HG02885 (cell line): ENCODE data around the gene USH1G.
"Not testable (repeated sequence)": the region's sequence is repeated elsewhere in the genome, so short reads cannot be mapped to it uniquely, and the experiment has no call there.

Source experiments
- ATAC-seq: cut with Tn5 transposase; IDR thresholded peaks from one replicate; pipeline ENCODE4 v1.9.1; 2021; ENCODE audit warnings: mild to moderate bottlenecking; ENCODE audit not compliant: unreplicated experiment, poor library complexity

USH1G gene

GRCh38 chr17:74922694-74923537 is at the start of gene USH1G:
Gene USH1G, minus strand, starts transcription at chr17:74923255. Its CDS starts 182 bp downstream, at chr17:74923073.
- ATAC-seq, result no peak

GRCh38 chr17:74972107-74972972 is 49.3 kb upstream of the USH1G start, which contains the start of gene HID1:
Gene HID1, minus strand, starts transcription at chr17:74972759. Its CDS starts 103 bp downstream, at chr17:74972656.
- no peak for ATAC-seq

GRCh38 chr17:74971842-74972106 is 48.7 kb upstream of the USH1G start:
- no peak for ATAC-seq

- no peak for ATAC-seq
Observed at GRCh38 chr17:74971069-74971841, 48.2 kb upstream of the USH1G start.

GRCh38 chr17:74970395-74970794 is 47.3 kb upstream of the USH1G start:
- ATAC-seq, result no peak

GRCh38 chr17:74969501-74969900 is 46.4 kb upstream of the USH1G start:
- ATAC-seq, result not testable (repeated sequence)

- ATAC-seq, result no peak
Observed at GRCh38 chr17:74968361-74968780, 45.3 kb upstream of the USH1G start.

- no peak for ATAC-seq
Observed at GRCh38 chr17:74964988-74965622, 42.0 kb upstream of the USH1G start.

GRCh38 chr17:74964246-74964761 is 41.2 kb upstream of the USH1G start:
- no peak for ATAC-seq

GRCh38 chr17:74963656-74964055 is 40.6 kb upstream of the USH1G start:
- ATAC-seq, result no peak

- ATAC-seq, result no peak
Observed at GRCh38 chr17:74962622-74963394, 39.8 kb upstream of the USH1G start.

GRCh38 chr17:74961657-74962350 is 38.7 kb upstream of the USH1G start:
- no peak for ATAC-seq

GRCh38 chr17:74960570-74961342 is 37.7 kb upstream of the USH1G start:
- no peak for ATAC-seq

GRCh38 chr17:74959826-74960515 is 36.9 kb upstream of the USH1G start:
- ATAC-seq, result no peak

- ATAC-seq, result no peak
Observed at GRCh38 chr17:74957935-74958740, 35.1 kb upstream of the USH1G start.

GRCh38 chr17:74956093-74956492 is 33.0 kb upstream of the USH1G start:
- no peak for ATAC-seq
